ENCODE data around the gene CNTLN.

- no peak for TF ChIP-seq CTCF (IDR thresholded peaks at IDR 0.05)
- TF ChIP-seq POLR2A (IDR thresholded peaks at IDR 0.05) = no peak
- TF ChIP-seq POLR2AphosphoS5 (IDR thresholded peaks at IDR 0.05) = no peak
- TF ChIP-seq EP300 (IDR thresholded peaks at IDR 0.05; ENCODE audit: low read depth) = no peak
Observed at GRCh38 chr9:17423681-17424011, 288.8 kb downstream of the CNTLN start.

Data from transverse colon (tissue), 4 donors.